HG02870 (cell line): ENCODE data around the gene LRRC14B.

Experiments used
- ATAC-seq: cut with Tn5 transposase; IDR thresholded peaks from one replicate; pipeline ENCODE4 v1.9.1; 2021; ENCODE audit warnings: mild to moderate bottlenecking, moderate library complexity; ENCODE audit not compliant: unreplicated experiment

LRRC14B gene

GRCh38 chr5:191036-191948, at the start of gene LRRC14B:
Gene LRRC14B (plus strand): TSS chr5:191495. CDS start chr5:191539, 44 bp downstream.
- ATAC-seq, result no peak

DNA sequence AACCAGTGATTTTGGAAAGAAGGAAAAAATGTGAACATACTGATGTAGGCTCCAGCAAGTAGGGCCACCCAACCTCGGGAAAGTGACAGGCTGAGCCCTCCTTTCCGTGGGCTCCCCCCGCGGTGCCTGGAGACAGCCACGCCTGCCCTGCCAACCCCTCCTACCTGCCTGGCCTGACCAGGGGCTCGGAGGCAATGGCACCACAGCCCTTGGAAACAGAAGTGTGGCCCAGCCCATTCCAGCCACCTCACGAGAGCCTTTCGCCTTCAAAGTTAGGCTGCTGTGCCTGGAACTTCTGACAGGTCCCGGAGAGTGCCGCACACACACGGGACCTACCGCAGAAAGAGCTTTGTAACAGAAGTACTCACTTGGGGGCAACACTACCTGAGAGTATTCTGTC, 49.5 kb upstream of the LRRC14B start:
- ATAC-seq, result no peak

DNA sequence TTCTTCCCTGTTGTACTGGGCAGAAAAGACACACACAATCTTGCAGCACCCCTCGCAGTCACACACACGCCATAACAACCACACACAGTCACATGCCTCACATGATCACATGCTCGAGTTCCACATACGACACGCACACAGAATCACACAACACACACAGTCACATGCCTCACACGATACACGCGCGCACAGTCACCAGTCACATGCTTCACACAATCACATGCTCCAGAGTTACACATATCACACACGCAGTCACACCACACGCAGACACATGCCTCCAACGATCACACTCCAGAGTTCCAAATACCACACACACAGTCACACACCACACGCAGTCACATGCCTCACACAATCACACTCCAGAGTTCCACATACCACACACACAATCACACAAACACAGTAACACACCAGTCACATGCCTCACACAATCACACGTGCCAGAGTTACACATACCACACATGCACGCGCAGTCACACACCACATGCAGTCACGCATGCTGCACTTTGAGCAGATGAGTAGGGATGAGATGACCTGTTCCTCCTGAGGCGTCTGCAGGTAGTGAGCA, 49.0 kb upstream of the LRRC14B start:
- no peak for ATAC-seq

- no peak for ATAC-seq
Observed at GRCh38 chr5:143041-143440, 48.3 kb upstream of the LRRC14B start.

DNA sequence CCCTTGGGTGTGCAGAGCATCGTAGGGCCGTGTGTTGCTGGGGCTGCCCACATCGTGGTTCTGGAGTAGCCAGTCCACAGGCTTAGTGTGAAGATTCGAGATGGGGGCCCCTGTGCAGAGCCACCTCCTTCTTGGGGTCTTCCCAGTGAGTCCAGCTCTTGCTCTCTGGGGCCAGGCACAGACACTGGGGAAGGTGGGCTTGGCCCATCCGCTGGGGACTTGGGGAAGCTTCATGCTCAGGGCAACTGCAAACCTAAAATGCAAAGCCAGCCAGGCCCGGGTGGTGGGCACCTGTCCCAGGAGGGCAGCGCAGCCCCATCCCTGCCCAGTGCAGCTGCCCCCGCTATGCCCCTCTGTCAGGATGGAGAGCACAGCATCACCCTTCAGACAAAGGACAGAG, 46.4 kb upstream of the LRRC14B start:
- no peak for ATAC-seq

DNA sequence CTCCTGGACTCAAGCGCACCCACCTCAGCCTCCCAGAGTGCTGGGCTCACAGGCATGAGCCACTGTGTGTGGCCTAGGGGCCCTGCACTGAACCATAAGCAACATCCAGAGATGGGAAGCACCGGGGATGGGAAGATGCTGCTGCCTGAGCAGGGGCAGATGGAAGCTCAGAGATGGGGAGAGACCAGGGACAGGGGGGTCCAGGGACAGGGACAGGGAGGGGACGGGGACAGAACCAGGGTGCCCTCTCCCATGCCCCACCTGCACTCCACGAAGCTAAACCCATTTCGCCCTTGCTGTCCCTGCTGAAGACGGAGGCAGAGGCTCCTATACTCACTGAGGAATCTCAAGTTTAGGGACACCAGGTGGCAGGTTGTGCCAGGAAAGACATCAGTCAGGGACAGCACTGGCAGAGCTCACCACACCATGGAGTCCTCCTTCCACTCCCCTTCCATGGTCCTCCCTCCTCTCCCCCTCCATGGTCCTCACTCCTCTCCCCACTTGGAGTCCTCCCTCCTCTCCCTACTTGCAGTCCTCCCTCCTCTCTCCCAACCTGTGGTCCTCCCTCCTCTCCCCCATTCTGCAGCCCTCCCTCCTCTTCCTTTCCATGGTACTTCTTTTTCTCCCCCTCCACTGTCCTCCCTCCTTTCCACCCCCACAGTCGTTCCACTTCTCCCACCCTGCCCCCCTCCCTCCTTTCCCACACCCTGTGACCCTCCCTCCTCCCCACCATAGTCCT, 45.5 kb upstream of the LRRC14B start:
- no peak for ATAC-seq

- ATAC-seq, result no peak
Observed at GRCh38 chr5:147751-148150, 43.5 kb upstream of the LRRC14B start.

- no peak for ATAC-seq
Observed at GRCh38 chr5:149745-150485, 41.4 kb upstream of the LRRC14B start.

GRCh38 chr5:150746-151145, 40.5 kb upstream of the LRRC14B start:
- no peak for ATAC-seq

DNA sequence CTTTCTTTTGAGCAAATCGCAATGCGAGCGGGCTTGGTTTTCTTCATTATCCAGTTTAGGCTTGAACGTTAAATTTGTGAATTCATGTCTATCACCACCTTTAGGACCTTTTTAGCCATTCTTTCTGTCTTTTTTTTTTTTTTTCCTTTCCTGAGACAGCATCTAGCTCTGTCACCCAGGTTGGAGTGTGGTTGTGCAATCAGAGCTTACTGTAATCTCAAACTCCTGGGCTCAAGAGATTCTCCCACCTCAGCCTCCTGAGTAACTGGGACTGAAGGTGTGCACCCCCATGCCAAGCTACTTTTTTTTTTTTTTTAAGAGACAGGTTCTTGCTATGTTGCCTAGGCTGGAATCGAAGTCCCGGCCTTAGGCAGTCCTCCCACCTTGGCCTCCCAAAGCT, 39.2 kb upstream of the LRRC14B start:
- ATAC-seq, result no peak

- ATAC-seq, result no peak
Observed at GRCh38 chr5:153256-153655, 38.0 kb upstream of the LRRC14B start.

- no peak for ATAC-seq
Observed at GRCh38 chr5:154236-154635, 37.1 kb upstream of the LRRC14B start.

- no peak for ATAC-seq
Observed at GRCh38 chr5:154826-155225, 36.5 kb upstream of the LRRC14B start.

- ATAC-seq, result no peak
Observed at GRCh38 chr5:155651-156410, 35.5 kb upstream of the LRRC14B start.

DNA sequence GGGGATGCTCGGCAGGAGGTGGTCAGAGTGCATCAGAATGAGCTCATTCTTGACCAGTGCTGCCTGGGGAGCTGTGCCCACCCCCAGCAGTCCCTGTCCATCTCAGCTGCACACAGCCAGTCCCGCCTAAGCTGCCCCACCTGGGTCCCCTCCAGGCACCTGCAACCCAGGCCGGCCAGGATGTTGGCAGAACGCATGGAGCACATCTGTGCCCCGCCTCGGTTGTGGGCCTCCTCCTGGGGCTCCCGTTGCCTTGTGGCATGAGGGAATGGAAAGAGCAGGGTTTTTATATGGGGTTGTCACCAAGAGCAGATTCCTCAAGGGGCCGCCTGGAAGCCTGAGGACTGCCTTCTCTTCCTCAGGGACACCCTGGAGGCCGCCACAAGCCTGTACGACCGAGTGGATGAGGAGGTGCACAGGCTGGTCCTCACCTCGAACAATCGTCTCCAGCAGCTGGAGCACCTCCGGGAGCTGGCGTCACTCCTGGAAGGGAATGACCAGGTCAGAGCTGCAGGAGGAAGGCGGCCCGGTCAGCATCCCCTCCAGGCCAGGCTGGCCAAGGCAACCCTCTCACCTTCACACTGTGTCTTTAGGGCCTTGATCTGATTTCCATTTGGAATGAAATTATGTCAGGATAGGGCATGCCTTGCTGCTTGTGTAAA, 34.8 kb upstream of the LRRC14B start:
- ATAC-seq, result no peak

- no peak for ATAC-seq
Observed at GRCh38 chr5:157126-157715, 34.1 kb upstream of the LRRC14B start.

DNA sequence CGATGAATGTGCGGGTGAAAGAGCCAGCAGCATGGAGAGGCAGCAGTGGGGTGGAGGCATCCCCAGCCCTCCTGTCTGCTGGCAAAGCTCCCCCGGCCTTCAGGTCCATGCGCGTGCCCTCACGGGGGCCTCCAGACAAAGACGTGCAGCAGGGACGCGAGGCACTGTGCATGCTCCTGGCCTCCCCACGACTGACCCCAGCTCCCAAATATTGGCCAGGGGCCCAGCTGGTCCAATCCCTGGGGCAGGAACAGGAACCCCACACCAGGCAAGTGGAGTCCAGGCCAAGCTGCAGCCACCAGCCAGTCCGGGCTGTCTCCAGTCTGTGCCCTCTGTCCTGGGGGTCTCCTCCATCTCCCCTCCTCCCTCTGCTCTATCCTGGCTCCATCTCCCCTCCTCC, 33.5 kb upstream of the LRRC14B start:
- no peak for ATAC-seq

- ATAC-seq, result no peak
Observed at GRCh38 chr5:158807-159447, 32.4 kb upstream of the LRRC14B start.
